GM12891 (cell line): ENCODE data around the gene ICAM2.

Experiments used
- PAX5 ChIP-seq: IDR thresholded peaks from 2 replicates; pipeline ENCODE4 v1.6.1; 2011; ENCODE audit warnings: low read length, moderate library complexity, mild to moderate bottlenecking; ENCODE audit not compliant: insufficient read depth, severe bottlenecking
- POLR2A ChIP-seq: IDR thresholded peaks from 2 replicates; pipeline ENCODE4 v1.6.1; 2011; ENCODE audit warnings: low read depth, low read length, control low read depth
- POLR2AphosphoS5 ChIP-seq: IDR thresholded peaks from 2 replicates; pipeline ENCODE4 v1.6.1; 2011; ENCODE audit warnings: low read depth, low read length, control low read depth
- POU2F2 ChIP-seq: IDR thresholded peaks from 2 replicates; pipeline ENCODE4 v1.6.1; 2011; ENCODE audit warnings: low read depth, mild to moderate bottlenecking, control low read depth, low read length, moderate library complexity
- TAF1 ChIP-seq: IDR thresholded peaks from 2 replicates; pipeline ENCODE4 v1.6.1; 2011; ENCODE audit warnings: low read depth, low read length, control low read depth

DNA sequence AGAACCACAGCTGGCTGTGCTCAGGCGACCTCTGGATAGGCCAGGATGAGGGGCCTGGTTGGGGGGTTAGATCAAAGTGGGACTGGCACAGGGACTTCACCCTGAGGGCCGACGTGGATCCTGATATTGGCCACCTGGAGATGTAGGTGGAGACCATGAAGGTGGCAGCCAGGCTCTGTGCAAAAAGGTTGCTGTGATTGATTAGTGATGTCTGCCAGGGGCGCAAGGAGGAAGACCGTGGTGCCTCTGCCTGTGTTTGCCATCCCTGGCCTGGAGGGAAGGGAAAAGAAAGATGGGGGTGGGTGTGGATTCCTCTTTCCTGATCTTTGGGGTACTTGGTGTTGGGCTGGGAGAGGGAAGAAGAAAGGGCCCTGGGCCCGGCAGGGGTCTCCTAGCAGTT is 47.2 kb downstream of the ICAM2 start:
- TF ChIP-seq PAX5 (no peak), POU2F2 (no peak), POLR2A (no peak), TAF1 (no peak), POLR2AphosphoS5 (no peak)
